ENCODE results near the gene CUL7. TPM values are rescaled to one million over a fixed set of nuclear protein-coding genes. Genes with fewer than 3 reads are reported as not detected.
A peak's percentile ranks its signal among the peaks of the same experiment; 100 is the strongest.

Gene CUL7
- polyA plus RNA-seq (ENCODE audit: low read depth in 6 of 6) = 1 to 10 TPM; 3.1 to 6.4 (median 4.4) TPM

- no peaks in the 10 kb centered on the region for H3K27me3 Mint-ChIP-seq
- peaks cover 20 to 55% (median 45%) of the 10 kb centered on the region in 3 donors for H3K4me1 Mint-ChIP-seq
- ATAC-seq (ENCODE audit: low read depth in 2 of 2) (peak; percentile 98), DNase-seq (peak; percentile 77)
- peaks cover 0 to 5% of the 10 kb centered on the region in 2 donors for H3K36me3 Mint-ChIP-seq
- peak within 1 kb of the TSS; percentile 87 to 98 (median 96) for H3K27ac Mint-ChIP-seq
- H3K9me3 Mint-ChIP-seq = no peaks in the 10 kb centered on the region
- peak within 1 kb of the TSS; percentile 91 to 98 (median 94) for H3K4me3 Mint-ChIP-seq
Measured at GRCh38 chr6:43053545-43054205, at the start of gene CUL7. Gene CUL7, minus strand, starts transcription at chr6:43053851. Its CDS starts 1,063 bp downstream, at chr6:43052788.

- DNase-seq = no peak
- H3K27me3 Mint-ChIP-seq = no peaks in the 10 kb centered on the region
- no peaks in the 10 kb centered on the region for H3K36me3 Mint-ChIP-seq
- no peaks in the 10 kb centered on the region for H3K4me1 Mint-ChIP-seq
- no peak for ATAC-seq (ENCODE audit: low read depth in 2 of 2)
- H3K9me3 Mint-ChIP-seq = no peaks in the 10 kb centered on the region
- H3K27ac Mint-ChIP-seq = no peak overlapping the region
- no peak overlapping the region for H3K4me3 Mint-ChIP-seq
Measured at GRCh38 chr6:43101497-43101896, 47.8 kb upstream of the CUL7 start.

- DNase-seq (no peak), ATAC-seq (ENCODE audit: low read depth in 2 of 2) (no peak)
- no peaks in the 10 kb centered on the region for H3K36me3 Mint-ChIP-seq
- H3K9me3 Mint-ChIP-seq = no peaks in the 10 kb centered on the region
- H3K27ac Mint-ChIP-seq = no peak overlapping the region
- no peaks in the 10 kb centered on the region for H3K27me3 Mint-ChIP-seq
- H3K4me1 Mint-ChIP-seq = peaks cover 0 to 3% (median 0%) of the 10 kb centered on the region in 3 donors
- H3K4me3 Mint-ChIP-seq = no peak overlapping the region
Measured at GRCh38 chr6:43097502-43097901, 43.9 kb upstream of the CUL7 start.

GRCh38 chr6:43097098-43097489, 43.4 kb upstream of the CUL7 start:
- H3K4me3 Mint-ChIP-seq = no peak overlapping the region
- H3K27ac Mint-ChIP-seq = no peak overlapping the region
- no peaks in the 10 kb centered on the region for H3K36me3 Mint-ChIP-seq
- ATAC-seq (ENCODE audit: low read depth in 2 of 2) (no peak), DNase-seq (no peak)
- H3K9me3 Mint-ChIP-seq = no peaks in the 10 kb centered on the region
- H3K4me1 Mint-ChIP-seq = peaks cover 0 to 3% (median 0%) of the 10 kb centered on the region in 3 donors
- no peaks in the 10 kb centered on the region for H3K27me3 Mint-ChIP-seq

- DNase-seq (no peak), ATAC-seq (ENCODE audit: low read depth in 2 of 2) (no peak)
- no peaks in the 10 kb centered on the region for H3K27me3 Mint-ChIP-seq
- no peak overlapping the region for H3K27ac Mint-ChIP-seq
- peak overlapping the region in 1 of 8 donors; percentile 1 for H3K4me3 Mint-ChIP-seq
- H3K9me3 Mint-ChIP-seq = no peaks in the 10 kb centered on the region
- peaks cover 0 to 3% (median 0%) of the 10 kb centered on the region in 3 donors for H3K4me1 Mint-ChIP-seq
- no peaks in the 10 kb centered on the region for H3K36me3 Mint-ChIP-seq
Measured at GRCh38 chr6:43096451-43097097, 42.9 kb upstream of the CUL7 start.

GRCh38 chr6:43095939-43096338, 42.3 kb upstream of the CUL7 start:
- Mint-ChIP-seq H3K4me1 (peaks cover 0 to 3% (median 0%) of the 10 kb centered on the region in 3 donors), H3K36me3 (no peaks in the 10 kb centered on the region), H3K9me3 (no peaks in the 10 kb centered on the region), H3K27me3 (no peaks in the 10 kb centered on the region), H3K27ac (no peak overlapping the region), H3K4me3 (no peak overlapping the region)
- DNase-seq (no peak), ATAC-seq (ENCODE audit: low read depth in 2 of 2) (no peak)

- peak overlapping the region in 4 of 8 donors; percentile 10 to 68 (median 16) for H3K4me3 Mint-ChIP-seq
- H3K27ac Mint-ChIP-seq = no peak overlapping the region
- ATAC-seq (ENCODE audit: low read depth in 2 of 2) = no peak
Measured at GRCh38 chr6:43093436-43094289, 40.0 kb upstream of the CUL7 start.

GRCh38 chr6:43092635-43093034, 39.0 kb upstream of the CUL7 start:
- Mint-ChIP-seq H3K36me3 (no peaks in the 10 kb centered on the region), H3K4me1 (peaks cover 0 to 3% (median 0%) of the 10 kb centered on the region in 3 donors), H3K4me3 (no peak overlapping the region), H3K27ac (no peak overlapping the region), H3K9me3 (no peaks in the 10 kb centered on the region), H3K27me3 (no peaks in the 10 kb centered on the region)
- DNase-seq (no peak), ATAC-seq (ENCODE audit: low read depth in 2 of 2) (no peak)

More at GRCh38 chr6:43093436-43094289, 40.0 kb upstream of the CUL7 start:
- Mint-ChIP-seq H3K36me3 (no peaks in the 10 kb centered on the region), H3K27me3 (no peaks in the 10 kb centered on the region), H3K9me3 (no peaks in the 10 kb centered on the region), H3K4me1 (peaks cover 0 to 3% (median 0%) of the 10 kb centered on the region in 3 donors)
- no peak for DNase-seq

- ATAC-seq (ENCODE audit: low read depth in 2 of 2) (no peak), DNase-seq (no peak)
- Mint-ChIP-seq H3K36me3 (no peaks in the 10 kb centered on the region), H3K9me3 (no peaks in the 10 kb centered on the region), H3K27me3 (no peaks in the 10 kb centered on the region), H3K4me3 (no peak overlapping the region), H3K27ac (peak overlapping the region in 1 of 6 donors; percentile 47), H3K4me1 (peaks cover 0 to 3% (median 0%) of the 10 kb centered on the region in 3 donors)
Measured at GRCh38 chr6:43091436-43091991, 37.9 kb upstream of the CUL7 start.

GRCh38 chr6:43091020-43091419, 37.4 kb upstream of the CUL7 start:
- peak overlapping the region in 1 of 6 donors; percentile 47 for H3K27ac Mint-ChIP-seq
- DNase-seq = no peak
- no peaks in the 10 kb centered on the region for H3K36me3 Mint-ChIP-seq
- no peaks in the 10 kb centered on the region for H3K9me3 Mint-ChIP-seq
- peak overlapping the region in 1 of 8 donors; percentile 10 for H3K4me3 Mint-ChIP-seq
- peaks cover 0 to 3% (median 0%) of the 10 kb centered on the region in 3 donors for H3K4me1 Mint-ChIP-seq
- H3K27me3 Mint-ChIP-seq = no peaks in the 10 kb centered on the region
- no peak for ATAC-seq (ENCODE audit: low read depth in 2 of 2)

- no peaks in the 10 kb centered on the region for H3K27me3 Mint-ChIP-seq
- no peak for DNase-seq
- no peaks in the 10 kb centered on the region for H3K9me3 Mint-ChIP-seq
- peaks cover 0 to 3% (median 0%) of the 10 kb centered on the region in 3 donors for H3K4me1 Mint-ChIP-seq
- no peak for ATAC-seq (ENCODE audit: low read depth in 2 of 2)
- H3K36me3 Mint-ChIP-seq = no peaks in the 10 kb centered on the region
- no peak overlapping the region for H3K27ac Mint-ChIP-seq
- no peak overlapping the region for H3K4me3 Mint-ChIP-seq
Measured at GRCh38 chr6:43090559-43090956, 36.9 kb upstream of the CUL7 start.

- H3K4me1 Mint-ChIP-seq = peaks cover 0 to 3% (median 0%) of the 10 kb centered on the region in 3 donors
- H3K4me3 Mint-ChIP-seq = no peak overlapping the region
- H3K36me3 Mint-ChIP-seq = no peaks in the 10 kb centered on the region
- H3K9me3 Mint-ChIP-seq = no peaks in the 10 kb centered on the region
- no peaks in the 10 kb centered on the region for H3K27me3 Mint-ChIP-seq
- ATAC-seq (ENCODE audit: low read depth in 2 of 2) (no peak), DNase-seq (no peak)
- no peak overlapping the region for H3K27ac Mint-ChIP-seq
Measured at GRCh38 chr6:43089874-43090558, 36.4 kb upstream of the CUL7 start.

- Mint-ChIP-seq H3K27me3 (no peaks in the 10 kb centered on the region), H3K4me1 (peaks cover 0 to 3% (median 0%) of the 10 kb centered on the region in 3 donors), H3K9me3 (no peaks in the 10 kb centered on the region), H3K36me3 (no peaks in the 10 kb centered on the region), H3K4me3 (no peak overlapping the region), H3K27ac (no peak overlapping the region)
- ATAC-seq (ENCODE audit: low read depth in 2 of 2) = no peak
- DNase-seq = no peak
Measured at GRCh38 chr6:43089467-43089866, 35.8 kb upstream of the CUL7 start.
